NCI-H1436 (cell line): ENCODE measurements around the gene NPC1.
"Not testable (repeated sequence)": the region's sequence is repeated elsewhere in the genome, so short reads cannot be mapped to it uniquely, and the experiment has no call there.

Source experiments
- DNase-seq: peaks from one replicate; lab custom pipeline; 2025; lab: John Stamatoyannopoulos, UW

Gene NPC1

GRCh38 chr18:23586249-23587196 lies at the start of gene NPC1:
Gene NPC1 (minus strand): TSS chr18:23586506. CDS start chr18:23586343, 163 bp downstream.
- DNase-seq = peak; percentile 86

DNA sequence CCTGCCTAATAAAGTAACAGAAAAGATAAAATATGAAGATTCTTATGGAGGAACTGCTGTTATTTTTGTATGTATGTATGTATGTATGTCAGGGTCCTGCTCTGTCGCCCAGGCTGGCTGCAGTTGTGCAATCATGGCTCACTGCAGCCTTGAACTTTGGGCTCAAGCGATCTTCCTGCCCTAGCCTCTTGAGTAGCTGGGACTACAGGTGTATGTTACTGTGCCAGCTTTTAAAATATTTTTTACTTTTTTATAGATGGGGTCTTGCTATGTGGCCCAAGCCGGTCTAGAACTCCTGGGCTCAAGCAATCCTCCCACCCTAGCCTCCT lies 49.7 kb upstream of the NPC1 start:
- no peak for DNase-seq

GRCh38 chr18:23635283-23636070 lies 49.2 kb upstream of the NPC1 start:
- no peak for DNase-seq

DNA sequence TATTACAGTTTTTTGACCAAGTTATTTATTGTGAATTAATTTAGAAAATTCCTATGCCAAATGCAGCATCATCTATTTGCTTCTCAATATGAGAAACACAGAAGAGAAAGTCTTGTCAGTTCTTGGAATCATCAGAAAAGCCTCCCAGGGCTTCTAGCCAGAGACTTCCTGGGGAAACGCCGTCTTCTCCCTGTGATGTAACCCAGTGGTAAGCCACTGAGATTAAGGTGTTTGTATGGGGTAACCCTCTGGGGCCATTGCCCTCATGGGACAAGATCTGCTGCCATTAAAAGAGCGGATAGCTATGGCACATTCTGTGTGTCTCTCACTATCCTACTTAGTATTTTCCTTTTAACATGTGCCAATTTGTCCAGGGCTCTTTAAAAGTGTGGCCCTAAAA lies 48.4 kb upstream of the NPC1 start:
- no peak for DNase-seq

DNA sequence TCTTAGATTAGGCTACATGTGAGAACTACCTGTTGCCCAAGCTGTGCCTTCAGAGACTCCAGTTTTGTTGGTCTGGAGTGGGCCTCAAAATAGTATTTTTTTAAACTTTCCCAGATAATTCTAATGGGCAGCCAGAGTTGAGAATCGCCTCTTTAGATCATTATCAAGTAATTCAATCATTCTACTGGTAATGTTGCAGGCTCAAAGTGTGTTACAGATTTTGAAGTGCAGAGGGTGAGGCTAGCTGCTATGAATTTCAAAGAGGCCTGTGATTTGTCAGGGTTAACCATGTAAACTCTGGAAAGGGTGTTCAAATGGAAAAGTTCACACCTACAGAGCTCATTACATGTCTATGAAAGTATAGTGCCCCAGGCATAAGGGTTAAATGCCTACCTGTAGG lies 46.3 kb upstream of the NPC1 start:
- no peak for DNase-seq

DNA sequence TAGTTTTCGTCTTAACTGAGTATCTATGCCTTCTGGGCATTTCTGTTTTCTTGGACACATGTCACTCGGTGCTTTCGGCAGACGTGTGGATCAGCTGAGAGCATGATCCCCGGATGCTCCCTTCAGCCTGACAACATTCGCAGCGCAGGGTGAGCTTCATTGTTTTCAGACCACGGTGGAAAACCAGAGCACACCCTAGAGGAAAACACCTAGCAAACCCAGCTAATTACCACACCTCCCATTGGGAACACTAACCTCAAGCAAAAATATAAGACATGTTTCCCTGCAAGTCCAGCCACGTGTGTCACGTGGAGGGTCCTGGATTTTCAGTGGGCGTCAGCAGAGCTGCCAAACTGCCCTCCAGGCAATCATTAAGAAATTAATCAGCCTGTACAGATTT lies 45.4 kb upstream of the NPC1 start:
- DNase-seq = peak; percentile 14

DNA sequence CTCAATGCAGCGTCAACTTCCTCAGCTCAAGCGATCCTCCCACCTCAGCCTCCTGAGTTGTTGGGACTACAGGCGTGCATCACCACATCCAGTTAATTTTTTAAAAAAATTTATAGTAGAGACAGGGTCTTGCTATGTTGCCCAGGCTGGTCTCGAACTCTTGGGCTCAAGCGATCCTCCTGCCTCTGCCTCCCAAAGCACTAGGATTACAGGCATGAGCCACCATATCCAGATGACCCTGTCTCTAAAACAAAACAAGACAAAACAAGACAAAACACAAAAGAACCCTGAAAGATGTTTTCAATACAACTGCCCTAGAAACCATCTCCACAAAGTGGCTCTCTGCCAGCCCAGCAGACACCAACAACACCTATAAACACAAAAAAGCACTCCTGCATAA lies 45.0 kb upstream of the NPC1 start:
- DNase-seq = no peak

- no peak for DNase-seq
Measured at GRCh38 chr18:23629444-23629946, 43.2 kb upstream of the NPC1 start.

DNA sequence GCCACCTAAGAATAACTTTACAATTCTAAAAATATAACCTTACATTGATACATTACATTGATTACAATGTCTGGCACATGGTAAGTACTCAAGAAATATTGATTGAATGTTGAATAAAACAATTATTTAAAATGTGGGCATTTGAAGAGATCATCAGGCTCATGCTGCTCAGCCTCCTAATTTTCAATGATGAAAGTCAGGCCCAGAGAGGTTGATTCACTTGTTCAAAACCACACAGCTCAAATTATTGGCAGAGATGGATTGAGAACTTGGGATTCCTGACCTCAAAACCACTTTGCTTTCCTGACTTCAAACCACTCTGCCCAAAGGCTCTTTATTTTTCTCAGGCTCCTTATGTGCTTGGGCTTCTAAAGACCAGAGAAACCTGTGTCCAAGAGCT lies 41.7 kb upstream of the NPC1 start:
- DNase-seq = no peak

- no peak for DNase-seq
Measured at GRCh38 chr18:23627321-23627720, 41.0 kb upstream of the NPC1 start.

- DNase-seq = no peak
Measured at GRCh38 chr18:23626451-23627279, 40.4 kb upstream of the NPC1 start.

DNA sequence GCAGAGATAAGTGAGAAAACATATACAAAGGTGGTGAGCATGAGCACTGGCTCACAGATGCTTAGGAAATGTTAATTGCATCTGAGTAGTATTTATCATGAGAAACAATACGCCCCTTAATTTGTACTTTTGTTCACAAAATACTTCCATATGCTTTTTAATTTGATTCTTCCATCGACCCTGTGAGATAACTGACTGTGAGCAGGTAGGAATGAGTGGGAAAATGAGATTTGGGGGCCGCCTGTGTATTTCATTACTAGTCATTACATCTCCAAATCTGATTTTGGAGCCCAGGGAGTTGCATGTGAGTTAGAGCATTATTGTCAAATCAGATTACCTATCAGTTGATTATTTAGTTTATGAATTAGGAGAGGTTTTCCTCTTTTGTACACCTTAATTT lies 36.7 kb upstream of the NPC1 start:
- no peak for DNase-seq

DNA sequence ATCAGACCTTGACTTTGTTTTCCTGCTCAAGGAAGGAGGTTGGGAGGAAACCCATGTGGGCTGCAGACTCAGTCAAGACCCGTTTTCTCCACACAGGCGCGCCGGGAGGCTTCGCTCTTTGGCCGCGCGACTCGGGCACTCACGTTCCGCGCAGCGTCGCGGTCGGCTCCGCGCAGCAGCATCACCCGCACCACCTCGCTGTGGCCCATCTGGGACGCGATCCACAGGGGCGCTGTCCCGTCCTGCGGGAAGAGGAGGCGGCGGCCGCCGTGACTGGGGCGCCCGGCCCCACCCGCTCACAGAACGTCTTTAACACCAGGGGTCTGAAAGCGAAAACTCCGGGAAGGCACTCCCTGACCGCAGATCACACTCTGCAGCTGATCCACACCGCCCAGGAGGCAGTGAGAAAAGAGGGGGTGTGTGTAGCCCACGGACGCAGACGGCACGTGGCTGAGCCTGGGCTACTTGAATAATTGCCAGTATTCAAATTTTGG lies 33.1 kb upstream of the NPC1 start:
- DNase-seq = no peak

GRCh38 chr18:23618862-23619387 lies 32.6 kb upstream of the NPC1 start:
- no peak for DNase-seq

GRCh38 chr18:23617412-23618014 lies 31.2 kb upstream of the NPC1 start:
- no peak for DNase-seq

- no peak for DNase-seq
Measured at GRCh38 chr18:23616258-23616657, 30.0 kb upstream of the NPC1 start.

DNA sequence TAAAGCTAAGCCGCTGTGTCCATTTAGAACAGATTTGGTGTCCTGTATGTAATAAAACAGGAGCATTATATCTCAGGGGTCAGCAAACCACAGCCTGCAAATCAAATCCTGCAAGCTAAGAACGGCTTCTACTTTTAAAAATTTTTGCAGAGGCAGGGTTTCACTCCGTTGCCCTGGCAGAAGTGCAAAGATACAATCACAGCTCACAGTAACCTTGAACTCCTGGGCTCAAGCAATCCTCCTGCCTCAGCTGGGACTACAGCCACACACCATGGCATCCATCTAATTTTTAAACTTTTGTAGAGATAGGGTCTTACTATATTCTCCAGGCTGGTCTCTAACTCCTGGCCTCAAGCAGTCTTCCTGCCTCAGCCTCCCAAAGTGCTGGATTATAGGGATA lies 28.6 kb upstream of the NPC1 start:
- DNase-seq = no peak

DNA sequence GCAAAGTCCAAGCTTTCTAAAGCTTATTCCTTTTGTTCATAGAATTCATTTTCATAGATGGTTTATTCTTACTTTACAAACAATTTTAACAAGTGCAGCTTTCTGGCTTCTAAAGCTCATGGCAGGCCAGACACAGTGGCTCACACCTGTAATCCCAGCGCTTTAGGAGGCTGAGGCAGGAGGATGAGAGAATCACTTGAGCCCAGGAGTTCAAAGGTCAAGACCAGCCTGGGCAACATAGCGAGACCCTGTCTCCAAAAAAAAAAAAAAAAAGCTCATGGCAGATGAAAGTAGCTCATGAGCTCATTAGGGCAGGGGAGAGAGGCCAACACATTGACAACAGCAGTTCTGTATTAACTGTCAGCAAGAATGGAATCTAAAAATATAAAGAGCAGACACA lies 28.1 kb upstream of the NPC1 start:
- DNase-seq = no peak

DNA sequence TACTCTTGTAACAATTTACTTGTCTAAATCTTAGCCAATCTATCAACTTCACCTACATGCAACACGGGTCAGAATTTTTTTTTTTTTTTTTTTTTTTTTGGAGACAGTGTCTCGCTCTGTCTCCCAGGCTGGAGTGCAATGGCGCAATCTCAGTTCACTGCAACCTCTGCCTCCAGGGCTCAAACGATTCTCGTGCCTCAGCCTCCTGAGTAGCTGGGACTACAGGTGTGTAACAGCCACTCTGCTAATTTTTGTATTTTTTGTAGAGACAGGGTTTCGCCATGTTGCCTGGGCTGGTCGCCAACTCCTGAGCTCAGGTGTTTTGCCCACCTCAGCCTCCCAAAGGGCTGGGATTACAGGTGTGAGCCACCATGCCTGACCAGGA lies 26.8 kb upstream of the NPC1 start:
- DNase-seq = not testable (repeated sequence)

DNA sequence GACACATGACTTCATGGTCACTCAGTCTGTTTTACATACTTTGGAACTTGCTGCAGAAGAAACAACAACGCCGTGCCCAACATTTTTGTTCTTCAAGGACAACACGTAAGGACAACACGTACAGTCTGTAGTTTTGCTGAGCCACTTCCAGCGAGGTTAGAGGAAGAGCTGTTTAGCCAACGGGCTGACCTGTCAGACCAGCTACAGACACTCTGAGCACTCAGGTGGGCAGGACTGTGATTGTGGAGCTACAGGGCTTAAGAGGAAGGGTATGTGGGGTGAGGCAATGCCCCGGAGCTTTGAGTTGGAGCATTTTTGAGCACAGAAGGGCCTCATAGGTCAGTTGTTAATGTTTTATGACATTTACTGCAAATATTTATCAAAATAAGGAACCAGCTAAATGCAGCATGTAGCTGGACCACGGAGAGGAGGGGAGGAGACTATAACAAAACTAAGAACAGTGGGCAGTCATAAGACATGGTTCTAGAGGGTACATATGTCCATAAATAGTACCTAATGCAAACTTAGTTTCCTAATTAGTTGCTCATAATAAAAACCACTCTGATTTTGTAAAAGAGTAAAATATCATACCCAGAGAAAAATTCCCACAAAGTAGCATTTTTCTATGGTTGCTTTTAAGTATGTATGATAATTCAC lies 26.3 kb upstream of the NPC1 start:
- no peak for DNase-seq
